Measurements from ENCODE around the gene AKAP9.
"Not testable (repeated sequence)": the region's sequence is repeated elsewhere in the genome, so short reads cannot be mapped to it uniquely, and the experiment has no call there.

The AKAP9 gene

DNA sequence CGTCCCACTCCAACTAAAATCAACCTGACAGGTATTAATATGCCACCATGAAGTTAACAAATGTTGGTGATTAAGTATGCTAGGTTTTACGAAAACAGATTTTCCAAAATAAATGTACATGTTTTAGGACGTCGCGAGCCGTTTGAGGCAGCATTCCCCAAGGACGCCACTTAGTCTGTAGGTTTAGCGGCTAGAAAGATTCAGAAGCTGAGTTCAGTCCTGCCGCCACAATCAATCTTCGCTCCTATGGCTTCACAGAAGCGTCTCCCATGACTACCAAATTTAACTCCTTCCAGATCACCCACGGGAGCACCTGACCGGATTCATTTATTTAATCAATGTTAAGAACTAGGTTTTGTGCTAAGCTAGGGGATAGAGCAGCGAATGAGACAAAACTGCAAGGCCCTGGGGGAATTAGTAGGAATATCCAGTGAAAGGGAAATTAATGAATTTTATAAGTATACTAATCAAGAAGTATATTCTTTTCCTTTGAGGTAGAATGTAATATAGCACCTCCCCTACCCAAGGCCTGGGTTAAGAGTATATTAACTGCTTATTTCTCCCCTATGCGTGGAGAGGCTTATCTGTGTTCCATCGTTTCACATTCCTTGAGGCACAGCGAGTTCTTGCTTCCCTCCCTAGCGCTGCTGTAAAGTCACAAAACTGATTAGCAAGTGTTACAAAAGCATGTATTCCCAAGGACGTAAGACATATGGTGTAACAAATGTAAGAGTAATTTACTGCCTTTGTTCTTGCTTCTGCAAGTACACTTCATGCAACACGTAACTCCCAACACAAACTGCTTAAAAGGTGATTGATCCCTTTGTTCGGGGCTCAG lies 194.6 kb downstream of the AKAP9 start:
- DNase-seq, result peak; percentile 37

DNA sequence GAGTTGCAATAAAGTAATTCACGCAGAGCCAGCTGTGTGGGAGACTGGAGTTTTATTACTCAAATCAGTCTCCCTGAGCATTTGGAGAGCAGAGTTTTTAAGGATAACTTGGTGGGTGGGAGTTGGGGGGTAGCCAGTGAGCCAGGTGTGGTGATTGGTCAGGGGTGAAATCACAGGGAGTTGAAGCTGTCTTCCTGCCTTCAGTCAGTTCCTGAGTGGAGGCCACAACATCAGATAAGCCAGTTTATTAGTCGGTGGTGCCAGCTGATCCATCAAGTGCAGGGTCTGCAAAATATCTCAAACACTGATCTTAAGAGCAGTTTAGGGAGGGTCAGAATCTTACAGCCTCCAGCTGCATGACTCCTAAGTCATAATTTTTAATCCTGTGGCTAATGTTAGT lies 196.9 kb downstream of the AKAP9 start:
- no peak for DNase-seq

DNA sequence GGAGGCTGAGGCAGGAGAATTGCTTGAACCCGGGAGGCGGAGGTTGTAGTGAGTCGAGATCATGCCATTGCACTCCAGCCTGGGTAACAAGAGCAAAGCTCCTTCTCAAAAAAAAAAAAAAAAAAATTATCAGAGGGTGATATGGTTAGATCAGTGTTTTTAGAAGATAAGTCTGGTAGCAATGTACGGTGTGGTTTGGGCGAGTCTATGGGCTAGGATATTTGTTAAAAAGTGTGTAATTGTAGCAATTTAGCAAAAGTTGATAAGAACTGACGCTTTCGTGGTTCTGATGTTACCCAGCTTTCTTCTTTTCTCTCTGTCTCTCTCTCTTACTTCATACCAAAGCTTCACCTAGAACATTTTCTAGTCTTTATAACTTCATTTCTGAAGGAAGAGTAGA lies 200.5 kb downstream of the AKAP9 start:
- no peak for DNase-seq

DNA sequence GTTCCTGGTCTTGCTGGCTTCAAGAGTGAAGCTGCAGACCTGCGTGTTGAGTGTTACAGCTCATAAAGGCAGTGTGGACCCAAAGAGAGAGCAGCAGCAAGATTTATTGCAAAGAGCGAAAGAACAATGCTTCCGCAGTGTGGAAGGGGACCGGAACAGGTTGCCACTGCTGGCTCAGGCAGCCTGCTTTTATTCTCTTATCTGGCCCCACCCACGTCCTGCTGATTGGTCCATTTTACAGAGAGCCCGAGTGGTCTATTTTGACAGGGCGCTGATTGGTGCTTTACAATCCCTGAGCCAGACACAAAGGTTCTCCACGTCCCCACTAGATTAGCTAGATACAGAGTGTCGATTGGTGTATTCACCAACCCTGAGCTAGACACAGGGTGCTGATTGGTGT lies 202.1 kb downstream of the AKAP9 start:
- DNase-seq, result not testable (repeated sequence)

DNA sequence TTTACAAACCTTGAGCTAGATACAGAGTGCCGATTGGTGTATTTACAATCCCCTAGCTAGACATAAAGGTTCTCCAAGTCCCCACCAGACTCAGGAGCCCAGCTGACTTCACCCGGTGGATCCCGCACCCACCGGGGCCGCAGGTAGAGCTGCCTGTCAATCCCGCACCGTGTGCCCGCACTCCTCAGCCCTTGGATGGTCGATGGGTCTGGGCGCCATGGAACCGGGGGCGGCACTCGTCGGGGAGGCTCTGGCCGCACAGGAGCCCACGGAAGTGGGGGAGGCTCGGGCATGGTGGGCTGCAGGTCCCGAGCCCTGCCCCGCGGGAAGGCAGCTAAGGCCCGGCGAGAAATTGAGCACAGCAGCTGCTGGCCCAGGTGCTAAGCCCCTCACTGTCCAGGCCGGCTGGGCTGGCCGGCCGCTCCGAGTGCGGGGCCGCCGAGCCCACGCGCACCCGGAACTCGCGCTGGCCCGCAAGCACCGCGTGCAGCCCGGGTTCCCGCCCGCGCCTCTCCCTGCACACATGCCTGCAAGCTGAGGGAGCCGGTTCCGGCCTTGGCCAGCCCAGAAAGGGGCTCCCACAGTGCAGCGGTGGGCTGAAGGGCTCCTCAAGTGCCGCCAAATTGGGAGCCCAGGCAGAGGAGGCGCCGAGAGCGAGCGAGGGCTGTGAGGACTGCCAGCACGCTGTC lies 202.7 kb downstream of the AKAP9 start:
- DNase-seq, result not testable (repeated sequence)

DNA sequence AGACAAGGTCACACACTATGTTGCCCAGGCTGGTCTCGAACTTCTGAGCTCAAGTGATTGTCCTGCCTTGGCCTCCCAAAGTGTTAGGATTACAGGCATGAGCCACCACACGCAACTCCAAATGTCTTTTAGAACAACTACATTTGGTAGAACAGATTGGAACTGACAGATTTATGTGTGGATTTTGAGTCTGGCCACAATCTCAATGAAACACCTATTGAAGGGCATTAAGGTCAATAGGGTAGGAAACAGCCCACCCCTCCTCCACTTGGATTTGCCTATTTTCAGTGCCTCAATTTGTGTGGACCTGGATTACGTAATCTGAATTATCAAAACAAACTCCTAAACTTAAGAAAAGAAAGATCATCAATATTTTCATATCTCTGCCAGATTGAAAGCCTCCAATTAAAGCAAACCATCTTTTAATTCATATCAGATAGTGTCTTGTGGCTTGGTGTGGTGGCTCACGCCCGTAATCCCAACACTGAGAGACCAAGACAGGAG lies 209.1 kb downstream of the AKAP9 start:
- DNase-seq, result no peak

DNA sequence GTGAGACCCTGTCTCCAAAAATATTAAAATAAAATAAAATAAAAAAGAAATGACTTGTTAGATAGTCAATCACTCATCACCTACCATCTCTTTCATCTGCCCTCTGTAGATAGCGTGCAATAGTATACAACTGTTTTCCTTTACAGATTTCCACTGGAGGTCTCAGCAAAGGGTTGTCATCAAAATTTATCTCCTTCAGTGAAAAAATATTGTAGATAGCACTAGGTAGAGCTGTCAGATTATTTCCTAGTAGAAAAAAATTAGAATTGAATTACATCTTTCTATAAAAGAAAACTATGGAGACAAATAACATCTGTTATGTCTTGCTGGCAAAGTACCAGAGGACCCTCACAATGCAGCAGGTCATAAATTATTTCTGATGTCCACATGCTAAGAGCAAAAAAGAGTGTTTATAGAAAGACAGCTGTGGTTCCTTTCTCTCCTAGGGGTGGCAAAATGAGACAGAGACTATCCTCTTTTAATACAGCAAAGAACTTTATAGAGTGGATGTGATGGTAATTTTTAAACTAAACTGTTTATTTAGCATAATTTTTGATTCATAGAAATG lies 209.9 kb downstream of the AKAP9 start:
- no peak for DNase-seq

DNA sequence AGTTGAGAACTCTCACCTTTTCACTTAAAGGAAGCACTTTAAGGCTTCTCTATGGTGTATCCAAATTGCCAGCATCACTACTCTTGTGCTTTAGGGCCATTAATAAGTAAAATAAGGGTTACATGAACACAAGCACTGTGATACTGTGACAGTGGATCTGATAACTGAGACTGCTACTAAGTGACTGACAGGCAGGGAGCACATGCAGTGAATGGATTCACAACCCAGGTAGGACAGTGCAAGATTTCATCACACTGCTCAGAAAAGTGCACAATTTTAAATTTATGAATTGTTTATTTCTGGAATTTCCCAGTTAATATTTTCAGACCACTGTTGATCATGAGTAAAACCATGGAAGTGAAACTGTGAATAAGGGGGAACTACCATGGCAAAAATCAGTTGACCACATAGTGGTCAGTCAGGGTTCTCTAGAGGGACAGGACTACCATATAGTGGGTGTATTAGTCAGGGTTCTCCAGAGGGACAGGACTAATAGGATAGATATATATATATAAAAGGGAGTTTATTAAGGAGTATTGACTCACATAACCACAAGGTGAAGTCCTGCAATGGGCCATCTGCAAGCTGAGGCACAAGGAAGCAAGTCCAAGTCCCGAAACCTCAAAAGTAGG lies 214.6 kb downstream of the AKAP9 start:
- no peak for DNase-seq

DNA sequence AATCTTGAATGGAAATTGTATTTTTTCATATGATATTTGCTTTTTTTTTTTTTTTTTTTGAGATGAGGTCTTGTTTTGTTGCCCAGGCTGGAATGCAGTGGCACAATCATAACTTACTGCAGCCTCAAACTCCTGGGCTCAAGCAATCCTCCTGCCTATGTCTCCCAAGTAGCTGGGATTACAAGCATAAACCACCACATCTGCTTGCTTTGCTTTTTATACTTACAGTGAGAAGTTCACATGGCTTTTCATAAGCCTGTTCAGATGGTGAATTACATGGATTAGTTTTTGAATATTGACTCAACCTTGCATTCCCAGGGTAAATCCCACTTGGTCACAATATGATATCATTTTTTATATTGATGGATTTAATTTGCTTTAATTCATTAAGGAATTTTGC lies 216.3 kb downstream of the AKAP9 start:
- no peak for DNase-seq

DNA sequence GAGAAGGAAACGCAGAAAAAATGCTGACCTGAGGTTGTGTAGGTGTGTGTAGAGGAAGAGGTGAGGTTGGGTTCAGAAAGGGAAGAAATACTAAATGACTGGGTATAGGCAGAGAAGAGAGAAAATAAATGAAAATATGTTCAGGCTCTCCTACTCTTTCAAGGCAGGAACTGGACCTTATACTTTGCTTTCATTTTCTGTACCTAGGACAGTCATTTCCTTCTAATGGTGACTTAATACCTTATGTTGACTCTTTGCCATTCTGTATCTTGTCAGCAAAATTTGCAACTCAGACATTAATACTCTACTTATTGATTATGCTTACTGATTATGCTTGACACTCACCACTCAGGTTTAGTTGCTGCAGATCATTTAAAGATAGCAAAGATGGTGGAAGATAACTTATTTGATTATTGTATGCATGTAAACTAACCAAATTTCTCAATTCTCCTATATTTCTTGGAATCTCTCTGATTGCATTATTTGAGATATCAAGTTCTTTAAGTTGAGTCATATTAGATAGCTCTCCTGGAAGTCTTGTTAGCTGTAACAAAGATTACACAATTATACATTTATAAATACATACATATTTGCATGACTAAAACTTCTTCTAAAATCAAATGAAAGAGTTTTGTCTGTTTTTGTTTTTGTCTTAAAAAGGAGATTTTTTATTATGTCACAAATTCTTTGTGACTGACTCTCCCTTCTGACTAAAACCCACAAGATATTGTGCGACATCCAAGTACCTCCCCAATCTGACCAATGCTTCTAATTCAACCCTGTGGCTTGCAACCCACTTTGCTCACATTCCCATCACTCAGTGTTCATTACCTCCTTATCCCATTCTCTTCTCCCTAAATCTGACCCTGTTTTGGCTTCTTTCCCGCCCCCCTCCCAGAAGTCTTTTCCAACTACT lies 218.3 kb downstream of the AKAP9 start:
- DNase-seq, result peak; percentile 94
